Skeletal muscle satellite cell (primary cell): Measurements from ENCODE around the gene ADD2. TPM values are rescaled to one million over a fixed set of nuclear protein-coding genes. Genes with fewer than 3 reads are reported as not detected.

Experiments
- H3K27me3 ChIP-seq: 2 replicates; pipeline ENCODE4 v1.7.0; 2013; ENCODE audit warnings: low read length; ENCODE audit not compliant: control insufficient read depth, insufficient read depth
- H3K36me3 ChIP-seq: 2 replicates; pipeline ENCODE4 v1.7.0; 2013; ENCODE audit warnings: mild to moderate bottlenecking, control low read depth, low read length; ENCODE audit not compliant: insufficient read depth
- H3K4me1 ChIP-seq: 2 replicates; pipeline ENCODE4 v1.7.0; 2013; ENCODE audit warnings: low read length; ENCODE audit not compliant: control insufficient read depth, insufficient read depth
- H3K4me2 ChIP-seq: 2 replicates; pipeline ENCODE4 v1.7.0; 2013; ENCODE audit warnings: mild to moderate bottlenecking, low read length
- H3K4me3 ChIP-seq: 2 replicates; pipeline ENCODE4 v1.7.0; 2013; ENCODE audit warnings: low read length
- H3K9ac ChIP-seq: 2 replicates; pipeline ENCODE4 v1.7.0; 2013; ENCODE audit warnings: mild to moderate bottlenecking, low read depth, low read length, moderate library complexity
- H3K9me3 ChIP-seq: replicated peaks from 2 replicates; pipeline ENCODE4 v1.7.0; 2013; ENCODE audit warnings: mild to moderate bottlenecking, control low read depth, low read length
- total RNA-seq: library from RNA; depleted of rRNA; stranded (reverse); fragments of >200 nt; gene quantifications from 2 replicates; pipeline ENCODE4 v1.2.3, GENCODE V29; 2012; rRNA removed

The ADD2 gene
- under 0.01 and 0.22 TPM in 2 replicates for total RNA-seq

- no peaks in the 10 kb centered on the region for H3K4me1 ChIP-seq
- peak within 1 kb of the TSS; percentile 67 for H3K4me2 ChIP-seq
- H3K9ac ChIP-seq, result no peak within 1 kb of the TSS
- H3K36me3 ChIP-seq, result no peaks in the 10 kb centered on the region
- peaks cover 67% of the 10 kb centered on the region for H3K27me3 ChIP-seq
- no peaks in the 10 kb centered on the region for H3K9me3 ChIP-seq
- no peak within 1 kb of the TSS for H3K4me3 ChIP-seq
Observed at GRCh38 chr2:70767699-70768589, at the start of gene ADD2. Gene ADD2 (minus strand): TSS chr2:70768200. CDS start chr2:70706408, 61,792 bp downstream.

GRCh38 chr2:70817284-70817954 is 49.4 kb upstream of the ADD2 start:
- no peaks in the 10 kb centered on the region for H3K9me3 ChIP-seq
- H3K4me3 ChIP-seq, result no peak overlapping the region
- no peak overlapping the region for H3K4me2 ChIP-seq
- H3K36me3 ChIP-seq, result no peaks in the 10 kb centered on the region
- H3K27me3 ChIP-seq, result peaks cover 44% of the 10 kb centered on the region
- no peak overlapping the region for H3K9ac ChIP-seq
- H3K4me1 ChIP-seq, result no peaks in the 10 kb centered on the region

- Histone ChIP-seq H3K4me2 (no peak overlapping the region), H3K4me3 (no peak overlapping the region), H3K9me3 (no peaks in the 10 kb centered on the region), H3K27me3 (peaks cover 48% of the 10 kb centered on the region), H3K9ac (no peak overlapping the region), H3K4me1 (no peaks in the 10 kb centered on the region), H3K36me3 (no peaks in the 10 kb centered on the region)
Observed at GRCh38 chr2:70816726-70817125, 48.7 kb upstream of the ADD2 start.

- Histone ChIP-seq H3K4me3 (no peak overlapping the region), H3K9me3 (no peaks in the 10 kb centered on the region), H3K36me3 (no peaks in the 10 kb centered on the region), H3K4me1 (no peaks in the 10 kb centered on the region), H3K27me3 (peaks cover 31% of the 10 kb centered on the region), H3K9ac (no peak overlapping the region), H3K4me2 (no peak overlapping the region)
Observed at GRCh38 chr2:70808983-70809958, 41.3 kb upstream of the ADD2 start.

GRCh38 chr2:70807828-70808118 is 39.8 kb upstream of the ADD2 start:
- Histone ChIP-seq H3K4me3 (no peak overlapping the region), H3K4me2 (no peak overlapping the region), H3K36me3 (no peaks in the 10 kb centered on the region), H3K9me3 (no peaks in the 10 kb centered on the region), H3K27me3 (peaks cover 26% of the 10 kb centered on the region), H3K9ac (no peak overlapping the region), H3K4me1 (no peaks in the 10 kb centered on the region)

- Histone ChIP-seq H3K4me3 (no peak overlapping the region), H3K4me2 (no peak overlapping the region), H3K9me3 (no peaks in the 10 kb centered on the region), H3K36me3 (no peaks in the 10 kb centered on the region), H3K4me1 (no peaks in the 10 kb centered on the region), H3K27me3 (peaks cover 25% of the 10 kb centered on the region), H3K9ac (no peak overlapping the region)
Observed at GRCh38 chr2:70807102-70807827, 39.3 kb upstream of the ADD2 start.

GRCh38 chr2:70806620-70807019 is 38.6 kb upstream of the ADD2 start:
- no peak overlapping the region for H3K4me3 ChIP-seq
- no peaks in the 10 kb centered on the region for H3K4me1 ChIP-seq
- H3K9ac ChIP-seq, result no peak overlapping the region
- H3K36me3 ChIP-seq, result no peaks in the 10 kb centered on the region
- peaks cover 28% of the 10 kb centered on the region for H3K27me3 ChIP-seq
- H3K4me2 ChIP-seq, result no peak overlapping the region
- H3K9me3 ChIP-seq, result no peaks in the 10 kb centered on the region

- Histone ChIP-seq H3K9me3 (no peaks in the 10 kb centered on the region), H3K27me3 (peaks cover 27% of the 10 kb centered on the region), H3K4me3 (no peak overlapping the region), H3K36me3 (no peaks in the 10 kb centered on the region), H3K9ac (no peak overlapping the region), H3K4me1 (no peaks in the 10 kb centered on the region), H3K4me2 (no peak overlapping the region)
Observed at GRCh38 chr2:70806013-70806412, 38.0 kb upstream of the ADD2 start.

GRCh38 chr2:70801607-70802263 is 33.7 kb upstream of the ADD2 start:
- H3K4me1 ChIP-seq, result no peaks in the 10 kb centered on the region
- H3K4me3 ChIP-seq, result no peak overlapping the region
- H3K4me2 ChIP-seq, result no peak overlapping the region
- no peaks in the 10 kb centered on the region for H3K36me3 ChIP-seq
- H3K9me3 ChIP-seq, result no peaks in the 10 kb centered on the region
- H3K9ac ChIP-seq, result no peak overlapping the region
- H3K27me3 ChIP-seq, result peaks cover 16% of the 10 kb centered on the region

GRCh38 chr2:70799706-70800105 is 31.7 kb upstream of the ADD2 start:
- H3K4me2 ChIP-seq, result no peak overlapping the region
- no peak overlapping the region for H3K9ac ChIP-seq
- H3K36me3 ChIP-seq, result no peaks in the 10 kb centered on the region
- H3K27me3 ChIP-seq, result peaks cover 16% of the 10 kb centered on the region
- no peak overlapping the region for H3K4me3 ChIP-seq
- no peaks in the 10 kb centered on the region for H3K9me3 ChIP-seq
- no peaks in the 10 kb centered on the region for H3K4me1 ChIP-seq
